GM18517 (cell line): ENCODE data around the gene ELAVL4.

ENCODE experiments used
- ATAC-seq: cut with Tn5 transposase; IDR thresholded peaks from one replicate; pipeline ENCODE4 v1.9.1; 2021; ENCODE audit warnings: mild to moderate bottlenecking, moderate library complexity; ENCODE audit not compliant: unreplicated experiment

The ELAVL4 gene

DNA sequence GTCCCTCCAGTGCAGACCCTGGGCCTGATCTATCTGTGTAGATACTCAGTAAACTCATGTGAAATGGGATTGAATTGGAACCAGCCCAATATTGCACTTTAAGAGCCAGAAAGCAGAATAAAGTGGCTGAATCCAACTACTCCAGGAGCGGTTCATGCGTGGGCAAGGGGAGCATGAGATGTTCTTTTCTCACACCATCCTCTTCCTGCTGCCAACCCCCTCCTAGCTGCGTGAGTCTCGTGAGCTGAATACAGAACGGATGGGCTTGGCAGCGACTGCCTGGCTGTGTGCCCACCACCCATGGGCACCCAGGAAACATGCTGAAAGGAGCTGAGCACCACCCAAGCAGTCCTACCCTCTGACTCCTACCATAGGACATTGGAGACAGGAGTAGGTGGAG lies 128.3 kb downstream of the ELAVL4 start:
- ATAC-seq: no peak

DNA sequence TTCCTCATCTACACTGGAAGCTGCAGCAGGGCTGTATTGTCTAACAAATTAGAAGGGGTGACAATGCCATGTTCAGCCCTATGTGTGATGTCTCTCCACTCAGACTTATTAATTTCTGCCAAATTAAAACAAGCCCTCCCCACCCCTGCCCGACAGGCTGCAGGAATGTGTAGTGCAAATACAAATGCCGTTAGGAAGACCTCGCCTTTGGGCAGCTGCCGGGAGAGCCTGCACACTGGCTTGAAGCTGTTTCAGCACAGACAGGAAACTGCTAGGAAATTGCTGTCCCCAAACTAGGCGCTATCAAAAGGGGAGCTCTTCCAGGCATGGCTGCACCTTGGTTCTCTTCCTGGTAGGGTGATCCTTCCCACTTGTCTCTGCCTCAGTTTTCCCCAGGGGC lies 135.2 kb downstream of the ELAVL4 start:
- no peak for ATAC-seq

DNA sequence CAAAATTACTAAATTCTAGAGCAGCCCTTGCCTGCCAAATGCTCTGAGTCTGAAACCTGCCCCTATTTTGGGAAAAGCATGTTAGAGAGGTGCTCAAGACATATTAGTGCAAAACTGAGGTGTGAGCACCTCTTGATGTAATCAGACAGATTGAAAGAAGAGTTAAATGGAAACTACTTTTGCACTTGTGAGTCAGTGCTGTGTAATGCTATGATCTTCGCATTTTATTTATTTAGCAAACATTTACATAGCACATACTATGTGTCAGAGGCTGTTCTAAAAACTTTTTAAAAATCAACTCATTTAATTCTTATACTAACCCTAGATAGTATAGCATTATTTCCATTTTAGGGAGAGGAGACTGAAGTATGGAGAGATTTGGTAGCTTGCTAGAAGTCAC lies 138.1 kb downstream of the ELAVL4 start:
- no peak for ATAC-seq

DNA sequence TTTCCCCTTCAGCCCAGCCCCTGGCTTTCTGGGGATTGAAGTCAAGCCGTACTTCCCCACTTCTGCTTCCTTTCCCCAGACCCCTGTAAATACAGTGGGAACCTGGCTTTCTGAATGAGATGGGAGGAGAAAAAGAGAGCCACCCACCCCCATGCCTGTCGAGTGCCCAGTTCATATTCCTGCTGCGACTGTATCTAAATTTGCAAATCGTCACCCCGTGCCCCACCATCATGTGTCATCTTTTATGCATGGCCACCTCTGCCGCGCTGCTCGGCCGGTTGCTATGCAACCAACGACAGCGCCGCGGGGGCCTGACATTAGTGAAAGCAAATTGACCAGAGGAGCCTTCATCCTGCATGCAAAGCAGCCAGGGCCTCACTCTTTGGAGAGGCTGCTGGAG lies 143.0 kb downstream of the ELAVL4 start:
- ATAC-seq: no peak

DNA sequence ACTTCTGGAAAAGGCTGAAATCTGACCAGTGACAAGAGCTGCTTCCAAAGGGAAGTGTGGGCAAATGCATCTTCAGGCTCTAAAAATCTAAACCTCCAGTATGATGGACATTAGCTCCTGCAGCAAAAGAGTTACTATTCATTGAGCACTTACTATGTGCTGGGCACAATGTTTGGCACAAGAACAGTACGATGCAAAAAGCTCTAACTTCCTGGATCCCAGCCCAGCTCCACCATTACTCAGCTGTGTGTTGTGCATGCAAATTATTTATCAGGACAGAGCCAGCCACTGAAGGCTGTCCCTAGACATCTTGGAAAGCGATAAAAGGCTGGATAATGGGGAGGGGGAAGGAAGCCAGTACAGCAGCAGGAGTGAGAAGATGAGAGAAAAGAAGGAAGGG lies 143.5 kb downstream of the ELAVL4 start:
- no peak for ATAC-seq
